ENCODE results near the gene ENPP1.

- TF ChIP-seq CTCF (IDR thresholded peaks at IDR 0.05) (no peak), POLR2A (IDR thresholded peaks at IDR 0.05) (no peak)
Measured at GRCh38 chr6:131828080-131828479, 20.3 kb downstream of the ENPP1 start.

Measured in lower leg skin (tissue), 3 donors.